KMS-11 (cell line): ENCODE data around the gene SPATA46.

Experiments
- H2AFZ ChIP-seq: fragments of 200-600 bp; sonication (generic); 2 replicates; pipeline ENCODE4 v1.6.1; 2016; ENCODE audit warnings: antibody characterized with exemption, mixed run types, low read depth
- H3K27ac ChIP-seq: fragments of 200-600 bp; sonication (generic); 2 replicates; pipeline ENCODE4 v1.6.1; 2016; ENCODE audit warnings: mild to moderate bottlenecking, mixed run types
- H3K27me3 ChIP-seq: fragments of 200-600 bp; sonication (generic); 2 replicates; pipeline ENCODE4 v1.6.1; 2017; ENCODE audit warnings: mild to moderate bottlenecking, low read depth, mixed run types, moderate library complexity; ENCODE audit not compliant: insufficient read depth
- H3K36me3 ChIP-seq: fragments of 200-600 bp; sonication (generic); 2 replicates; pipeline ENCODE4 v1.6.1; 2017; ENCODE audit warnings: mild to moderate bottlenecking, mixed run types; ENCODE audit not compliant: insufficient read depth
- H3K4me1 ChIP-seq: fragments of 200-600 bp; sonication (generic); 2 replicates; pipeline ENCODE4 v1.6.1; 2016; ENCODE audit warnings: mild to moderate bottlenecking, low read depth, mixed run types; ENCODE audit not compliant: poor library complexity, severe bottlenecking
- H3K4me2 ChIP-seq: fragments of 200-600 bp; sonication (generic); 2 replicates; pipeline ENCODE4 v1.7.0; 2016; ENCODE audit warnings: mild to moderate bottlenecking, mixed run types
- H3K4me3 ChIP-seq: fragments of 200-600 bp; sonication (generic); IDR thresholded peaks from 2 replicates; pipeline ENCODE4 v1.6.1; 2017; ENCODE audit warnings: low read depth, low read length, mixed read lengths; ENCODE audit not compliant: insufficient read depth
- H3K79me2 ChIP-seq: fragments of 200-600 bp; sonication (generic); 2 replicates; pipeline ENCODE4 v1.6.1; 2016; ENCODE audit warnings: low read depth, mixed run types; ENCODE audit not compliant: insufficient read depth
- H3K9ac ChIP-seq: fragments of 200-600 bp; sonication (generic); 2 replicates; pipeline ENCODE4 v1.6.1; 2016; ENCODE audit warnings: mild to moderate bottlenecking, mixed run types
- H4K20me1 ChIP-seq: fragments of 200-600 bp; sonication (generic); 2 replicates; pipeline ENCODE4 v1.6.1; 2016; ENCODE audit warnings: mild to moderate bottlenecking, mixed run types; ENCODE audit not compliant: insufficient read depth
- TF ChIP-seq, protein P1 (sequence below): fragments of 200-600 bp; sonication (generic); conservative IDR thresholded peaks from 2 replicates; pipeline ENCODE4 v1.6.1; 2017; ENCODE audit warnings: low read depth, mild to moderate bottlenecking, antibody characterized with exemption, low read length, moderate library complexity, mixed read lengths

SPATA46 gene

GRCh38 chr1:162389021-162389818, 12.6 kb upstream of the SPATA46 start:
- no peak overlapping the region for H3K4me2 ChIP-seq
- no peak overlapping the region for H2AFZ ChIP-seq
- no peaks in the 10 kb centered on the region for H3K79me2 ChIP-seq
- H4K20me1 ChIP-seq, result no peaks in the 10 kb centered on the region
- TF ChIP-seq, protein P1, sequence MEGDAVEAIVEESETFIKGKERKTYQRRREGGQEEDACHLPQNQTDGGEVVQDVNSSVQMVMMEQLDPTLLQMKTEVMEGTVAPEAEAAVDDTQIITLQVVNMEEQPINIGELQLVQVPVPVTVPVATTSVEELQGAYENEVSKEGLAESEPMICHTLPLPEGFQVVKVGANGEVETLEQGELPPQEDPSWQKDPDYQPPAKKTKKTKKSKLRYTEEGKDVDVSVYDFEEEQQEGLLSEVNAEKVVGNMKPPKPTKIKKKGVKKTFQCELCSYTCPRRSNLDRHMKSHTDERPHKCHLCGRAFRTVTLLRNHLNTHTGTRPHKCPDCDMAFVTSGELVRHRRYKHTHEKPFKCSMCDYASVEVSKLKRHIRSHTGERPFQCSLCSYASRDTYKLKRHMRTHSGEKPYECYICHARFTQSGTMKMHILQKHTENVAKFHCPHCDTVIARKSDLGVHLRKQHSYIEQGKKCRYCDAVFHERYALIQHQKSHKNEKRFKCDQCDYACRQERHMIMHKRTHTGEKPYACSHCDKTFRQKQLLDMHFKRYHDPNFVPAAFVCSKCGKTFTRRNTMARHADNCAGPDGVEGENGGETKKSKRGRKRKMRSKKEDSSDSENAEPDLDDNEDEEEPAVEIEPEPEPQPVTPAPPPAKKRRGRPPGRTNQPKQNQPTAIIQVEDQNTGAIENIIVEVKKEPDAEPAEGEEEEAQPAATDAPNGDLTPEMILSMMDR, result no peak
- no peak overlapping the region for H3K27ac ChIP-seq
- no peak overlapping the region for H3K4me3 ChIP-seq
- H3K9ac ChIP-seq, result no peak overlapping the region
- H3K36me3 ChIP-seq, result no peaks in the 10 kb centered on the region
- peaks cover 4% of the 10 kb centered on the region for H3K4me1 ChIP-seq
- no peaks in the 10 kb centered on the region for H3K27me3 ChIP-seq

DNA sequence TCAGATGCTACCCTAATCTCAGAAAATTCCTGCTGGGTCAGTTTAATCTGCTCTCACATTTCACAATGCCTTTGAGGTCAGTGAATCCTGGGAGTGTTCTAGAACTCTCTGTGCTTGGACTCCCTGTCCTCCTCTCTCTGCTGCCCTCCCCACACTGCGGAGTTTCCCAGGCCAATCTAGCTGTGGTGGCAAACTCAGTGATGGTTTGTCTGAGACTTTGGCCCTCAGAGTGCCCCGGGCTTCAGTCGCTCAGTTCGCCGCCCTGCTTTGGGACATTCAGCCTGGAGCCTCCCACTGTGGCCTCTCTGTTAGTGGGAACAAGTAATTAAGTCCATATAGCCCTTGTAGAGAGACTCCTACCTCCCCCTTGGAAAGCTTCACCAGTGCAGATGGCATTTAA, 12.0 kb upstream of the SPATA46 start:
- Histone ChIP-seq H3K4me2 (no peak overlapping the region), H2AFZ (no peak overlapping the region), H3K4me3 (no peak overlapping the region), H3K27me3 (no peaks in the 10 kb centered on the region), H3K4me1 (peaks cover 4% of the 10 kb centered on the region), H3K36me3 (no peaks in the 10 kb centered on the region), H3K9ac (no peak overlapping the region), H3K27ac (no peak overlapping the region), H4K20me1 (no peaks in the 10 kb centered on the region), H3K79me2 (no peaks in the 10 kb centered on the region)
- TF ChIP-seq, protein P1, result no peak

- Histone ChIP-seq H3K79me2 (no peaks in the 10 kb centered on the region), H2AFZ (no peak overlapping the region), H3K4me1 (peaks cover 4% of the 10 kb centered on the region), H4K20me1 (no peaks in the 10 kb centered on the region), H3K9ac (no peak overlapping the region), H3K4me3 (no peak overlapping the region), H3K27ac (no peak overlapping the region), H3K36me3 (no peaks in the 10 kb centered on the region), H3K27me3 (no peaks in the 10 kb centered on the region), H3K4me2 (no peak overlapping the region)
- TF ChIP-seq, protein P1, result no peak
Measured at GRCh38 chr1:162388083-162388594, 11.5 kb upstream of the SPATA46 start.

GRCh38 chr1:162387226-162388082, 10.8 kb upstream of the SPATA46 start:
- TF ChIP-seq, protein P1, result no peak
- H2AFZ ChIP-seq, result no peak overlapping the region
- H3K4me2 ChIP-seq, result no peak overlapping the region
- H3K4me3 ChIP-seq, result no peak overlapping the region
- no peaks in the 10 kb centered on the region for H3K79me2 ChIP-seq
- peaks cover 3% of the 10 kb centered on the region for H3K4me1 ChIP-seq
- H3K27me3 ChIP-seq, result no peaks in the 10 kb centered on the region
- H3K9ac ChIP-seq, result no peak overlapping the region
- no peak overlapping the region for H3K27ac ChIP-seq
- no peaks in the 10 kb centered on the region for H3K36me3 ChIP-seq
- H4K20me1 ChIP-seq, result no peaks in the 10 kb centered on the region
